Sigmoid colon (tissue), 7 donors: ENCODE data around the gene CYP39A1. TPM values are rescaled to one million over a fixed set of nuclear protein-coding genes. Genes with fewer than 3 reads are reported as not detected.

Source experiments
- DNase-seq: peaks from one replicate; pipeline ENCODE4 v3.0.0-alpha.2; 2019
- H3K27ac ChIP-seq, 4 donors: fragments of 200-600 bp; sonication (generic); one replicate each; pipeline ENCODE4 v1.5.1; 2016 to 2019; ENCODE audit warnings: mild to moderate bottlenecking in 1 of 4
- H3K27me3 ChIP-seq, 3 donors: fragments of 200-600 bp; sonication (generic); one replicate each; pipeline ENCODE4 v1.5.1; 2019; ENCODE audit warnings: mild to moderate bottlenecking in 1 of 3
- H3K36me3 ChIP-seq, 4 donors: fragments of 200-600 bp; sonication (generic); one replicate each; pipeline ENCODE4 v1.5.1; 2016 to 2019
- H3K4me1 ChIP-seq, 4 donors: fragments of 200-600 bp; sonication (generic); one replicate each; pipeline ENCODE4 v1.5.1; 2017 to 2019
- H3K4me3 ChIP-seq, 4 donors: fragments of 200-600 bp; sonication (generic); one replicate each; pipeline ENCODE4 v1.5.1; 2017 to 2019; ENCODE audit warnings: mild to moderate bottlenecking in 2 of 4, moderate library complexity in 1 of 4
- H3K9me3 ChIP-seq, 4 donors: fragments of 200-600 bp in 3 of 4; sonication (generic) in 3 of 4; one replicate each; pipeline versions ENCODE4 v1.5.1 to v1.6.1; 2013 to 2019
- EP300 ChIP-seq, 4 donors: sonication (generic); formaldehyde crosslinking; IDR thresholded peaks; one replicate each; pipeline ENCODE4 v1.6.1; 2017; ENCODE audit warnings: antibody characterized with exemption in 4 of 4
- POLR2A ChIP-seq, 2 donors: fragments of 450-650 bp; IDR thresholded peaks; one replicate each; pipeline ENCODE4 v1.6.1; 2016; ENCODE audit warnings: antibody characterized with exemption in 2 of 2, mild to moderate bottlenecking in 2 of 2, moderate library complexity in 2 of 2
- POLR2AphosphoS5 ChIP-seq, 4 donors: sonication (generic); formaldehyde crosslinking; IDR thresholded peaks; one replicate each; pipeline ENCODE4 v1.6.1; 2017; ENCODE audit warnings: antibody characterized with exemption in 4 of 4
- WGBS, 2 donors: extraction: QIAGEN DNeasy Blood & Tissue Kit; methylation state at CpG; one replicate each; pipeline ENCODE4 v1.1.7; 2013; 5-methylcytosine and 5-hydroxymethylcytosine counted together
- intact Hi-C: fragments of 100-400 bp; cut with DNase I; formaldehyde crosslinking; loops from one replicate; pipeline ENCODE4 v1.15.1; 2023
- polyA plus RNA-seq, 3 donors: library from polyadenylated mRNA; stranded (reverse); fragments of 200-250 nt; gene quantifications; one replicate each; pipeline ENCODE4 v1.2.3, GENCODE V29; 2013
- total RNA-seq, 4 donors: library from RNA; depleted of rRNA; stranded (reverse); fragments of >200 nt; gene quantifications; one replicate each; pipeline ENCODE4 v1.1.0, GENCODE V29; 2016
- TF ChIP-seq, protein P1 (sequence below), 4 experiments: fragments of 450-650 bp in 3 of 4; fragments of 200-600 bp in 1 of 4; IDR thresholded peaks; one replicate each; pipeline ENCODE4 v1.5.1; 2016 to 2019; ENCODE audit warnings: antibody characterized with exemption in 4 of 4, mild to moderate bottlenecking in 3 of 4, moderate library complexity in 2 of 4
- donor health status: healthy with polysubstance abuse.
- donor health status: Bipolar disorder and iron deficiency.
- donor health status: healthy.

CYP39A1 gene
- total and polyA plus RNA-seq, 7 donors: 1.6 to 7.7 (median 3.0) TPM

DNA sequence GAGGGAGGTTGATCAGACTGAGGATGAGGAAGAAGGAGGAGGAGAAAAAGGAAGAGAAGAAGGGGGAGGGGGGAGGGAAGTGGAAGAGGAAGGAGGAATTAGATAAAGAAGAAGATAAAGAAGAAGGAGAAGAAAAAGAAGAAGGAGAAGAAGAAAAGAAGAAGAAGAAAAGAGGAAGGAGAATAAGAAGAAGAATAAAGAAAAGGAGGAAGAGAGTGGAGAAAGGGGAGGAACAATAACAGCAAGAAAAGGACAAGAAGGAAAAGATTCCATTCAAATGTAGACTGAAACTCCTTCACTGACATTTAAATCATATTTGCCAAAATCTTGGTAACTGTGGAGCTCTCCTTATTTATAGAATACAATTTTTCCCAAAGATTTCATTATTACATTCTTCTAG lies 127.0 kb downstream of the CYP39A1 start:
- intact Hi-C loops: no loop called here

DNA sequence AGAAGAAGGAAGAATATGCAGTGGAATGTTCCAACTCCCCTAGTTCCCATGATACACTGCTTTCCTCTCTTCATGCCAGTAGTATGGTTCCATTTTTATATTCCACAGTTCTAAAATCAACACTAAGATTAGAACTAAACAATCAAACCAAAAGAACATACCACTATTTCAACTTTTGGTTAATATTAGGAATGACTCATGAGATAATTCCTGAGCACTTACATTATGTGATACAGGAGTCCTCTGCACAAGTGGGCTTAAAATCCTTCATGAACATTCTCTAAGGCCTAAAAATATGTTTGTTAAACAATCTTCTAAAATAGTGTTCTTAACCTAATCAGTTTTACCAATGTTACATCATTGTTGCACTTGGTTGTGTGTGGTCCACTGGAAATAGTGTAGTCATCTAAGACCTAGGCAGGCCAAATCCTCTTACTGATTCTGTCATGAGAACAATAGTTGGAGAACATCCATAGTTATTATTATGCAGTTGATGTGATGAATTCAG lies 131.1 kb downstream of the CYP39A1 start:
- Histone ChIP-seq H3K4me3 (no peak overlapping the region), H3K4me1 (peaks cover 0 to 16% (median 3%) of the 10 kb centered on the region in 4 donors), H3K27ac (peak overlapping the region in 1 of 4 donors; percentile 55), H3K36me3 (no peaks in the 10 kb centered on the region), H3K27me3 (no peaks in the 10 kb centered on the region), H3K9me3 (no peaks in the 10 kb centered on the region)
- TF ChIP-seq POLR2A (IDR thresholded peaks at IDR 0.05): no peak
- TF ChIP-seq, protein P1, sequence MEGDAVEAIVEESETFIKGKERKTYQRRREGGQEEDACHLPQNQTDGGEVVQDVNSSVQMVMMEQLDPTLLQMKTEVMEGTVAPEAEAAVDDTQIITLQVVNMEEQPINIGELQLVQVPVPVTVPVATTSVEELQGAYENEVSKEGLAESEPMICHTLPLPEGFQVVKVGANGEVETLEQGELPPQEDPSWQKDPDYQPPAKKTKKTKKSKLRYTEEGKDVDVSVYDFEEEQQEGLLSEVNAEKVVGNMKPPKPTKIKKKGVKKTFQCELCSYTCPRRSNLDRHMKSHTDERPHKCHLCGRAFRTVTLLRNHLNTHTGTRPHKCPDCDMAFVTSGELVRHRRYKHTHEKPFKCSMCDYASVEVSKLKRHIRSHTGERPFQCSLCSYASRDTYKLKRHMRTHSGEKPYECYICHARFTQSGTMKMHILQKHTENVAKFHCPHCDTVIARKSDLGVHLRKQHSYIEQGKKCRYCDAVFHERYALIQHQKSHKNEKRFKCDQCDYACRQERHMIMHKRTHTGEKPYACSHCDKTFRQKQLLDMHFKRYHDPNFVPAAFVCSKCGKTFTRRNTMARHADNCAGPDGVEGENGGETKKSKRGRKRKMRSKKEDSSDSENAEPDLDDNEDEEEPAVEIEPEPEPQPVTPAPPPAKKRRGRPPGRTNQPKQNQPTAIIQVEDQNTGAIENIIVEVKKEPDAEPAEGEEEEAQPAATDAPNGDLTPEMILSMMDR (IDR thresholded peaks at IDR 0.05): no peak
- TF ChIP-seq EP300 (IDR thresholded peaks at IDR 0.05): no peak
- TF ChIP-seq POLR2AphosphoS5 (IDR thresholded peaks at IDR 0.05): no peak
- intact Hi-C loops: no loop called here
- no peak for DNase-seq

More for the DNA sequence above, 127.0 kb downstream of the CYP39A1 start:
- Histone ChIP-seq H3K4me3 (no peak overlapping the region), H3K27me3 (no peaks in the 10 kb centered on the region), H3K9me3 (no peaks in the 10 kb centered on the region), H3K27ac (no peak overlapping the region), H3K4me1 (peaks cover 0 to 10% (median 0%) of the 10 kb centered on the region in 4 donors), H3K36me3 (no peaks in the 10 kb centered on the region)
- DNase-seq: no peak
- TF ChIP-seq POLR2AphosphoS5 (IDR thresholded peaks at IDR 0.05) (no peak), EP300 (IDR thresholded peaks at IDR 0.05) (no peak), POLR2A (IDR thresholded peaks at IDR 0.05) (no peak)
- TF ChIP-seq, protein P1 (IDR thresholded peaks at IDR 0.05): no peak

DNA sequence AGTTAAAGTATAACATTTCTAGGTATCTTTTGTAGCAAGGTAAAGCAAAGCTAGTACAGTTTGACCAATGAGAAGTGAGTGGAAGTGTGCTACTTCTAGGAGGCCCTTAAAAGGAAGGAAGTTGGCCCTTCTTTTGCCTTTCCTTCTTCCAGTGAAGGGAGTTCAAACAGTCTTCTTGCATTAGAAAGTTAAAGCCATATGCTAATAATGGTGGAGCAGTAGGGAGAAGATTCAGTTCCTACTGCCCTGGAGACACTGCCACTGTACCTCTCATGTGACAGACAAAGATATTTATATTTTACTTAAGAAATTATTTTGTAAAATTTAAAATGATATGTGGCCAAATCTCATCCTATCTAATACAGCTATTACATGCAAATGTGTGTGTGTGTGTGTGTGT lies 135.4 kb downstream of the CYP39A1 start:
- Histone ChIP-seq H3K4me1 (peaks cover 0 to 16% (median 3%) of the 10 kb centered on the region in 4 donors), H3K27me3 (no peaks in the 10 kb centered on the region), H3K9me3 (no peaks in the 10 kb centered on the region), H3K4me3 (no peak overlapping the region), H3K27ac (no peak overlapping the region), H3K36me3 (no peaks in the 10 kb centered on the region)
- TF ChIP-seq POLR2A (IDR thresholded peaks at IDR 0.05): no peak
- TF ChIP-seq EP300 (IDR thresholded peaks at IDR 0.05): no peak
- TF ChIP-seq, protein P1 (IDR thresholded peaks at IDR 0.05): no peak
- no peak for TF ChIP-seq POLR2AphosphoS5 (IDR thresholded peaks at IDR 0.05)
- intact Hi-C loops: no loop called here
- no peak for DNase-seq

DNA sequence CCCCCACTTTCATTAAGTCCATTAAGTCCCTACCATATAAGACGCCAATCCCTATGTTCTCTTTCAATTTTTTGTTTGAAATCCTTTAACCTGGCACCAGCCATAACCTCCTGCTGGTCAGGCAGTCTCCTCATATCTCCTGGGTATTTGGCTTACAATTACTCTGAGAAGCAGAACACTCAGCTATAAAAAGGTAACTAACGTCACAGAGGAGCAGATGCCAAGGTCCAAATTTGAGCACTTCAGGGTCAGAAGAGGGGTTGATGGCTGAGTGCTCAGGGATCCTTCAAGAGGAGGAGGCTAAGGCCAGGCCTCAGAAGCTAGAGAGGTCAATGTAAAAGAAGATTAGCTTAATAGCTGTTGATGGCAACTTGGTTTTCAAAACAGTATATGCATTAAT lies 139.1 kb downstream of the CYP39A1 start:
- DNase-seq: no peak
- Histone ChIP-seq H3K27ac (no peak overlapping the region), H3K4me3 (no peak overlapping the region), H3K27me3 (no peaks in the 10 kb centered on the region), H3K4me1 (peaks cover 0 to 12% (median 5%) of the 10 kb centered on the region in 4 donors), H3K9me3 (no peaks in the 10 kb centered on the region), H3K36me3 (no peaks in the 10 kb centered on the region)
- TF ChIP-seq POLR2A (IDR thresholded peaks at IDR 0.05): no peak
- TF ChIP-seq, protein P1 (IDR thresholded peaks at IDR 0.05): no peak
- TF ChIP-seq EP300 (IDR thresholded peaks at IDR 0.05): no peak
- TF ChIP-seq POLR2AphosphoS5 (IDR thresholded peaks at IDR 0.05): no peak
- intact Hi-C loops: no loop called here
- 62 to 82% methylated on average over 2 of the region's 2 CpGs for WGBS, 2 donors

DNA sequence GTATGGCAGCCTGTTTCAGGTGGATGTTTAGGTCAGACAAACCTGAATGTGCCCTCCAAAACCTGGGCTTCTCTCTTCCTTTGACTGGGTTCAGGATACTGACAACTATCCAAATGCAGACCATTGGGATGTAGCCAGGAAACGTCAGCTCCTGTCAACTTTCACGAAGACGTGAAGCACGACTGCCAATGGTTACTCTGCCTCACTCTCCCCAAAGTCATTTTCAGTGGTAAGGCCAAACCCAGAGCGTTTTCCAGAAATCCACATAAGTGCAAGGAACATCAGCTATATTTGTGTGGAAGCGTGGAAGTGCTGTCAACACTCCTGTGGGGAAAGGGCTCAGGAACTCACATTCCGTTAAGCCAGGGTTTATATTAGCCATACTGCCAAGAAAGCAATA lies 141.3 kb downstream of the CYP39A1 start:
- Histone ChIP-seq H3K4me3 (no peak overlapping the region), H3K9me3 (no peaks in the 10 kb centered on the region), H3K27me3 (no peaks in the 10 kb centered on the region), H3K36me3 (no peaks in the 10 kb centered on the region), H3K27ac (peak overlapping the region in 2 of 4 donors; percentile 0 to 39), H3K4me1 (peaks cover 0 to 13% (median 6%) of the 10 kb centered on the region in 4 donors)
- intact Hi-C loops: no loop called here
- no peak for TF ChIP-seq EP300 (IDR thresholded peaks at IDR 0.05)
- 85 to 89% methylated on average over 7 of the region's 7 CpGs for WGBS, 2 donors
- DNase-seq: no peak
